Breast epithelium (tissue), 3 donors: ENCODE data around the gene CENPX.

ENCODE experiments used
- CTCF ChIP-seq, 3 donors: fragments of 450-650 bp; IDR thresholded peaks; one replicate each; pipeline ENCODE4 v1.5.1; 2016 to 2017; ENCODE audit warnings: antibody characterized with exemption in 3 of 3, mild to moderate bottlenecking in 3 of 3, moderate library complexity in 3 of 3
- POLR2A ChIP-seq: fragments of 450-650 bp; IDR thresholded peaks from one replicate; pipeline ENCODE4 v1.6.1; 2016; ENCODE audit warnings: antibody characterized with exemption, mild to moderate bottlenecking, moderate library complexity

- TF ChIP-seq POLR2A, result no peak
- no peak for TF ChIP-seq CTCF (IDR thresholded peaks at IDR 0.05)
Observed at GRCh38 chr17:82023447-82024241, 966 bp upstream of the CENPX start.
